ENCODE measurements around the gene LSM6.

Gene LSM6

DNA sequence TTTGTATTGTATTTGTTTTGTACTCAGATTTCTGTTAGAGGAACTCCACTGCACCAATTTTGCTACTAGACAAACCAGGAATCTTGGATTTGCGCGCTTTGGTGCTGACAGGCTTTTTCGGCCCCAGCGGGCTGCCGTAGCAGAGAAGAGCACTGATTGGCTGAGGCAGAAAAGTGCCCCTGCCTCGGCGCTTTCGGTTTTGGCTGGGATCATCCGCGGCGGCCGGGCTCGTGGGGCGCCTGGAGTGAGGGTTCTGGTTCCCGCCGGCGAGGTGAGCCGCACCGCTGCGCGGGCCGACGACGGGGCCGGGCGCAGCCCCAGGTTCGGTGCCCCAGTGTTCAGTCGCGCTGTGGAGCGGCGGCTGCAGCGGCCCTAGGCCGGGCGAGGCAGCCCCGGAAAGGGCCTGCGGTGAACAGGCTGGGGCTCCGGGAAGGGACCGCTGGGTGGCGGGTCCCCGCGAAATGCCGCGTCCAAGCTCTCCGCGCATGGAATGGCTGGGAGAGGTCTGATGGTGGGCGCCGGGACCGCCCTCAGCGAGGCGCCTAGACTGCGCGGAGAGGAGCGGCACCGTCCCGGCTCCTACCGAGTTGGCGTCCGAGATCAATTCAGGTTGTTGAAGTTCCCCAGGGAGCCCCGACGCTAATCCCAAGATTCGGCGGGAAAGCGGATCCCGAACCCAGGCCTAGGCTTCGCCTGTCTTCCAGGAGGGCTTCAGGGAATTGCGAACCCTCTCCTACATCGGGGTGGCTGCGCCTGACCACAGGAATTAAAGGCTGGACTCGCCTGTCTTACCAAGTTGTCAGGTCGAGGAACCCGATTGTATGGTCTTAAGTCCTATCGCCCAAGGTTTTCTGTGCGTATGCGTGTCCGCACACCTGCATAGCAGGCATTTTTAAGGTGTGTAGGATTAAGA is at the start of gene LSM6:
Gene LSM6, plus strand, starts transcription at position 178 of the 913 bp plus-strand sequence. CDS start 7,204 bp downstream, outside the sequence.
- DNase-seq, result peak; percentile 92

GRCh38 chr4:146132445-146132844 is 43.1 kb upstream of the LSM6 start:
- DNase-seq, result no peak

DNA sequence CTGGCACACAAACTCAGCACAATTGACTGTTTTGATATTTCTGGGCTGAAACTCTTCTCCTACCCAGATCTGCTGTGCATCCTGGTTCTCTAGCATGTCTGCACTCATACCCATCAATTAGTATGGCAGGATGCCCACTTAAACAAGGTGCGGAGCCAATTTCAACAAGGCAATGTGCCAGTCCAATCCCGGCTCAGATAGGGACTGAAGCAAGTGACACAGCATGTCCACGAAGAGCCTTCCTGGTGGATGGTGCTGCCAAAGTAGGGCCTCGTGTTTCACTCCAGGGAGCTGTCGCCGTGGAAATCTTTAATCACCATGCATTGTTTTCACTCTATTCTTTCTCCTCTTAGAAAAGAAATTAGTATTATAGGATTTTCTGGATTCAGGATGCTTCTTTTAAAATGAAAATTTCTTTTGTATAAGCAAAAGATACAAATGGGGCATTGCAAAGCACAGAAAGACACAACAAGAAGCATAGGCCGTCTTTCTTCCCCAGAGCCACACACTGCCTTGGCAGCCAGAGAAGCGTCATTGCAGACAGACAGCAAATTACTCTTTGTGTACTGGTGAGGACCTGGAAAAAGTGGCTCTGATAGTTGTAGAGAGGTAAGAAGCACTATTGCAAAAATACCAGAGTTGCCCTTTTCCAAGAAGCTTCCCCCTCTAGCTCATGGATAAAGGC is 40.6 kb upstream of the LSM6 start:
- DNase-seq, result peak; percentile 73

DNA sequence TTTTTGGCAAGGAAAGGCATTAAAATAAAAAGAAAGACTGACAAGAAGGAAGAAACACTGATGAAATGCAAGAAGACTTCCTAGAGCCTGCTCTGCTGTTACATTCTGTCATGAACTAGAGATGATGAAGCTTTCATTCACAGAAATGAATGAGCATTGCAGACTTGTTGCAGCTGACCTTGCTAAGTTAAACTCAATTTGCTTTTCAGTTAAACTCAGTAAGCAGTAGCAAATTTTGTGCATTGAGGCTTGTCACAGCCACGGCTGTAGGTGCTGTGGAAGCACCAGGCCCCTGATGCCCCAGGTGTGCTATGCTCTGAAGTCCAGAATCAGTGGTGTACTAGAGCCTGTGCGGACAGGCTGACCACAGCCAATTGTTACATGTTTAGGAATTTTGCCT is 39.6 kb upstream of the LSM6 start:
- no peak for DNase-seq

GRCh38 chr4:146142768-146143167 is 32.8 kb upstream of the LSM6 start:
- no peak for DNase-seq

DNA sequence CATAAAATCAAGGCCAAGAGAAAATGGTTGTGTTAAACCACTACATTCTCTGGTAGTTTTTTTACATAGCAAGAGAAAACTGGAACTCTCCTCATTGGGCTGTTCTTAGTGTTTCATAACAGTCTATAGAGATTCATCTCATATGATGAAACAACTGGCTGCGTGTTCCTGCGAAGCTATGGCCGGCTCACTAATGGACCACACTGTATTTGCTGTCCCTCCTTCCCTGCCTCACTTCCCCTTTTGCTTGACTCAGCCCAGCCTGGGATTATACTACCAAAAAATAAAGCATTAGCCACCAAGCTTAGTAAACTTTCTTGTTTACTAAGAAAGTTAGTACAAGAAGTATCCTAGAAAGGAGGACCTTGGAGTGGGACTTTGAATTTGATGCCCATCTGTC is 31.6 kb upstream of the LSM6 start:
- no peak for DNase-seq

DNA sequence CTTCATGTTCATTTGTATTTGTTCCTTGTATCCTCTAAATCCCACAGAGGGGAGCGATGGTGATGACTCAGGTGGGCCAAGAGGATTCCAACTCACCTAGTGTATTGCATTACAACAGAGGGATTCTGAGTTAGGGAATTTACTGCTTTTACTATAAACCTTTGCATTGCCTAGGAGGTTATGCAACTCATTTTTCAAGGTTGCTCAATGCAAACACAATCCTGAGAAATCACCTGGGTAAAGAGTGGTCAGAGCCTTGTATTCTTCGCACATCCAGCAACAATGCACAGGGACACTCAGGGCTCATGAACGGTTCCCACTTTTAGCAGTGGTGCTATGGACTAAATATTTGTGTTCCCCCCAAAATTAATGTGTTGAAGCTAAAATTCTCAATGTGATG is 28.6 kb upstream of the LSM6 start:
- no peak for DNase-seq

DNA sequence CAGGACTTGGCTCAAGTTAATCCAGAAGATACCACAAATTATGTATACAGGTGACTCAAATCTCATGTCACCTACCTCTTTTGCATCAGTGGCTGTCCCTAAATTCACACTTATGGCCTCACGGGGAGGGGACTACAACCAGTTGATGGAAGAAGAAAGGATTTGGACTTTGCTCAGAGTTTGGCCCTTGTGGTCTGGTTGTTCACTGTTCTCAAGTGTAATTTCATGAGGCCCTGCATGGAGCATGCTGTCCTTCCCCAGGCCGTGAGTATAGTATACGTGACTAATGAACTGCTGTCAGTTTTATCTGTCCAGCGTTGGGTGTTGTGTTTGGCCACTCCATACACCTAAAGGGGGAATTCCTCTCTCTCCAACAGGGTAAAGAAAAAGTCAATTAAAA is 27.5 kb upstream of the LSM6 start:
- DNase-seq, result no peak

DNA sequence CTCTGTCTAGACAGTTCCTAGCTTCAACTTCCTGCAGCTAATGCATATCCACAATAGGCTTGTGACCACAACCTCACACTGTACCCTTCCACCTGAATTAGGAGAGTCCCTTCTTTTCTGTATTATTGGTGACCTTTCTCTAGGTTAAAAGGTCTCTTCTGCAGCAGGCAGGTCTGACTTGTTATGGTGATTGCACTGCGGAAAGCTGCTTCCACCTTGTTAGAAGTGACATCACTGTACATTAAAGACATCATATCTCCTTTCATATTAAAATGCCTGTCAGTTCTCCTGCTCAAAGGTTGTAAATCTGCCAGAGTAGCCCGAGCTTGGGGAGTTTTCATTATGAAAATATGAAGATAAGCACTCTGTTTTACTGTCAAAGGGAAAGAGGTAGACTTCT is 21.5 kb upstream of the LSM6 start:
- no peak for DNase-seq

- DNase-seq, result no peak
Observed at GRCh38 chr4:146155152-146155724, 20.3 kb upstream of the LSM6 start.

DNA sequence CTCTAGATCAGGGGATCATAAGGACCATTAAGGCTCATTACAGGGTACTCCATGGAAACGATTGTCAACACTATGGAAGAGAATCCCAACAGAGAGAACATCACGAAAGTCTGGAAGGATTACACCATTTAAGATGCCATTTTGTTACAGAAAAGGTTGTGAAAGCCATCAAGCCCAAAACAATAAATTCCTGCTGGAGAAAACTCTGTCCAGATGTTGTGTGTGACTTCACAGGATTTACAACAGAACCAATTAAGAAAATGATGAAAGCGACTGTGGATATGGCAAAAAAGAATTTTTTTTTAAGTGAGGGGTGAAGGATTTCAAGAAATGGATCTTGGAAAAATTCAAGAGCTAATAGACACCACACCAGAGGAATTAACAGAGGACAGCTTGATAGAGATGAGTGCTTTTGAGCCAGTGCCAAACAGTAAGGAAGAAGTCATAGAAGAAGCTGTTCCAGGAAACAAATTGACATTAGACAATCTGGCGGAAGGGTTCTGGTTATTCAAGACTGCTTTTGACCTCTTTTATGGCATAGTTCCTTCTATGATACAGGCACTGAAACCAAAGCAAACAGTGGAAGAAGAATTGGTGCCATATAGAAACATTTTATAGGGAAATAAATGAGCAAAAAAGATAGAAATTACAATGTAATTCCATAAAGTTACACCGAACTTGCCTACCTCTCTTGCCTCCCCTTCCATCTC is 17.3 kb upstream of the LSM6 start:
- DNase-seq, result no peak

DNA sequence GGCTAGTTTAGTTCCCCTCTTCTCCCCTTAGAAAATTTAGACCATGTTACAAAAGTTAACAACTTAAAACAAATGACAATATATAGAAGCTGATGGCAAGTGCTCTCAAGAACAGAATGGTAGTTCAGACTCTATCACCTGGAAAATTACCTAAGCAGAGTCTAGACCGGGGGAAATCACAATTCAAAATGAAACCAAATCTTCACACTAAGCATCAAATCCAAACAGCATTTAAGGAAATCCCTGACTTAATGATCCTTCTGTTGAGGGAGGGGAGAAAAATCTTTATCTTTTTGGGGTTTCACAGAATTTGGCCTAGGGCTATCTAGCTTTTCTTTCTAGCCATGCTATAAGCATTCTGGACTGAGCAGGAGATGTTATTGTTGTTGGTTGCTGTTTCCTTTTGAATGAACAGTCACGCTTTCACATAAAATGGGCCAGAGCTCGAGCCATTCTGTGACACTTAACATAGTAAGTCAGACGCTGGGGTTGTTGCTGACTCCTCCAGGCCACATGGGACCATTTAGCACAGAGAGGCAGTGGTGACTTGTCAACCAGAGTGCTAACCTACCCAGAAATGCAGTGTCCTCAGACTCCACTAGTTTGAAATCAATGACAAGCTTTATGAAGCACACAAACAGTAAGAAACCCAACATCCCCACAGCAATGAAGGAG is 16.0 kb upstream of the LSM6 start:
- no peak for DNase-seq

GRCh38 chr4:146161243-146161642 is 14.3 kb upstream of the LSM6 start:
- no peak for DNase-seq

DNA sequence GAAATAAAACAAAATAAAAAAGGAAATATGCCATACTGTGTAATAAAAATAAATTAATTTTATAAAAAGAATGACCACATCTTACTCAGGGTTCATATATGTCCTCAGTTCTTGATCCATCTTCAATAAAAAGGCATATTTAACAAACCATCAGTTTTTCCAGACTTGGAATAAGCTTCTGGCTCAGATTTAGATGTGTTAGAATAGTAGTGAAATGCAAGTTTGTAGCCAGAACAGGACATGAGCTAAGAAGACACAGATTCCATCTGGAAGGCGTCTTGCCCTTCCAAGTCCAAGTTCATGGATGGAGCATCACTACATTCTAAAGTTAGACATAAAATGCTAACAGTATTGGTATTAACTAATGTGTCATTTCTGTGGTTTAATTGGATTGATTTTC is 10.3 kb upstream of the LSM6 start:
- no peak for DNase-seq

DNA sequence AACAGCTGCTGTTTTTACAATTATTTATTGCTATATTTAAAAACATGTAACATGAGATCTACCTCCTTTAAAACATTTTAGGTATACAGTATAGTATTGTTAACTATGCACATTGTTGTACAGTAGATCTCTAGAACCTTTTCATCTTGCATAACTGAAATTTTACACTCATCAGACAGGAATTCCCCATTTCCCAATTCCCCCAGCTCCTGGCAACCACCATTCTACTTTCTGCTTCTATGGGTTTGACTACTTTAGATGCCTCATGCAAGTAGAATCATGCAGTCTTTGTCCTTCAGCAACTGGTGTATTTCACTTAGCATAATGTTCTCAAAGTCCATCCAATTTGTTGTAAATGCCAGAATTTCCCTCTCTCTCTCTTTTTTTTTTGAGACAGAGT is 9.7 kb upstream of the LSM6 start:
- DNase-seq, result no peak

DNA sequence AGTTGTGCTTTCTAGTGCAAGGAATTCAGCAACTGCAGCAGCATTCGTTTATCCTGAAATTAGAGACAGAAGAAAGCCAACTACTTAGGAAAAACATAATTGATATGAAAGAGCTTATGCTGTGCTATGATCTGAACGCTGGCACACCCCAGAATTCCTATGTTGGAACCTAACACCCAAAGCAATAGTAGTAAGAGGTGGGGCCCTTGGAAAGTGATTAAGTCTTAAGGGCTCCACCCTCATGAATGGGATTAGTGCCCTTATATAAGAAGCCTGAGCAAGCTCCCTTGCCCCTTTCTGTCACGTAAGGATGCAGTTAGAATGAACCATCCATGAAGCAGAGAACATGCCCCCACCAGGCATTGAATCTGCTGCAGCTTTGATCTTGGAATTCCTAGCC is 5.4 kb upstream of the LSM6 start:
- no peak for DNase-seq

- no peak for DNase-seq
Observed at GRCh38 chr4:146176891-146177290, 1.4 kb downstream of the LSM6 start.

- no peak for DNase-seq
Observed at GRCh38 chr4:146178126-146178525, 2.6 kb downstream of the LSM6 start.

GRCh38 chr4:146179784-146180370 is 4.4 kb downstream of the LSM6 start:
- DNase-seq, result no peak

DNA sequence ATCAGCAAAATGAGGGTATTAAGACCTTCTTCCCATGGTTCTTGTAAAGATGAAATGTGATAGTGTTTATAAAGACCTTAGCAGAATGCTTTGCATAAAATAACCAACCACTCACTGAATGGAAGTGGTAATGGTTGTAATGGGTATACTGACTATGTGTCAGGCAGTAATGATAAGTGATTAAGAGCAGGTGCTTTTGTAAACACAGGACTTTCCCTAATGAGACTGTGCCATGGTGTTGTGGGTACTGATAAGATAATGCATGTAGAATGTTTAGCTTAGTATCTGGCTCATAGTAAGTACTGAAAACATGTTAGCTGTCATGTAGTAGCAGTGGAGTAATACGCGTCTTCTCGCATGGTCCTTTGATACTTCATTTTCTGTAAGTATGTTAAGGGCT is 6.9 kb downstream of the LSM6 start:
- no peak for DNase-seq

GRCh38 chr4:146183209-146183608 is 7.7 kb downstream of the LSM6 start:
- no peak for DNase-seq

DNA sequence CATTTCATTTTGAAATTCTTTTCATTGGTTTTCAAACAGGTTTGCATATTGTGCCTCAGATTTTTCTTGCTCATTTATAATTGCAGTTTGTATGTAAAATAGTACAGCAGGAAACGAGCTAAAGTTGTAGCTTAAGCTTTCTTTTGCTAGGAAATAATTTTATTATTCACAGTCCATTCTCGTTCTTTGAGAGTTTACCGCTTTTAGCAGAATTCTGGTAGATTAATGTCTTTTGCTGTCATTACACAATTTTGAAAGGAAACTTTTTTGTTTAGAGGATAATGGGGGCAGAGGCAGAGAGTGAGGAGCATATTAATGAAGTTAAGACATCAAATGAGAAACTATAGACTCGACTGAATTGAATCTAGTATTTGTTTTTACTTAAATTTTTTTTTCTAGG is 10.5 kb downstream of the LSM6 start:
- no peak for DNase-seq

Measured in femur (tissue), 1 donor.